Tongue (tissue), 2 donors: ENCODE results near the gene GPR83. TPM values are rescaled to one million over a fixed set of nuclear protein-coding genes. Genes with fewer than 3 reads are reported as not detected.
"Not testable (repeated sequence)": the region's sequence is repeated elsewhere in the genome, so short reads cannot be mapped to it uniquely, and the experiment has no call there.

ENCODE experiments used
- DNase-seq: peaks from one replicate; pipeline ENCODE4 v3.0.0-alpha.2; 2015
- total RNA-seq: library from RNA; depleted of rRNA; stranded (reverse); fragments of >200 nt; gene quantifications from one replicate; pipeline ENCODE4 v1.2.3, GENCODE V29; 2014

The GPR83 gene
- 0.10 TPM for total RNA-seq

GRCh38 chr11:94400839-94401772 lies at the start of gene GPR83:
TSS of gene GPR83 (minus strand) at chr11:94401419. CDS start at chr11:94401247, 172 bp downstream.
- peak; percentile 45 for DNase-seq

DNA sequence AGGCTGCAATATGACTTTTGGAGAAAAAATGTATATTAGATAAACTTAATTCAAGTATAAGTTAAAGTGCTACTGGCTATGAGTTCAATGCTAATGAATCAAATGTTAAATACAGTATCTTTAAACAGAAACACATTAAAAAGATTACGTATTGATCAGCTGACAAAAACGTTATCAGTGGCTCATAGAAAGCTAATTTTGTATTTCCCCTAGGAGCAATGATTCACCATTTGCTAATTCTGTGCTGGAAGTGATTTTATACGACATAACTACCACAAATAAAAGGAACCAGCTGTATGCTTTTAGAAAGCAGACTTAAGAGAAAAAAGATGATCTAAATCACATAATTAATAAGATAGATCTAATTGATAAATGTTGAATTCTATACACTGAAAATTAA lies 48.8 kb upstream of the GPR83 start:
- DNase-seq, result no peak

DNA sequence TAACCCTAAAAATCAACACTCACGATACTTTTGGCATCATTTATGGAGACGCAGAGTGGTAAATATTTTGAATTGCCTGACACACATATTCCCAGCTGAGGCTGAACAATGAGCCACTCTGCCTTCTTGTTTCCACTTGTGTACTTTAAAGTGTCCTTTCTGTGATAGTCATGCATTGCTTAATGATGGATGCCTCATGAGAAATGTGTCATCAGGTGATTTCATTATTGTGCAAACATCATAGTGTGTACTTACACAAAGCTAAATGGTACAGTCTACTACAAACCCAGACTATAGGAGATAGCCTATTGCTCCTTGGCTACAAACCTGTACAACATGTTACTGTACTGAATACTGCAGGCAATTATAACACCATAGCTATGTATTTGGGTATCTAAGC lies 48.2 kb upstream of the GPR83 start:
- DNase-seq, result no peak

DNA sequence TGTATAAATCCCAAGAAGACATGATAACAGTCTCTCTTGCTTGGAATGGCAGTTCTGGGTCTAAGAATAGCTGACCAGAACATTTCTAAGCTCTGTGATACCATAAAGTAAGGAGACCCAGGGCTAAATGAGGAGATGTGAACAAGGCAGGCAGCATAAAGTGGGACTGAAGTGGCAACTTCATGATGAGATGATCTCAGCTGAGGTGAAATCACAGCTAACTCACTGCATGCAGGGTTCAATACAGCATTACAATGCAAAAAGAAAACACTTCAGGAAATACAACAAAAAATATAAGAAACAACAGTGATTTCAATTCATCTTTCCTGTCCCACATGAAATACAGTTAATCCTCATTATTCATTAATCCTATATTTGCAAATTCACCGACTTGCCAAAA lies 47.8 kb upstream of the GPR83 start:
- no peak for DNase-seq

DNA sequence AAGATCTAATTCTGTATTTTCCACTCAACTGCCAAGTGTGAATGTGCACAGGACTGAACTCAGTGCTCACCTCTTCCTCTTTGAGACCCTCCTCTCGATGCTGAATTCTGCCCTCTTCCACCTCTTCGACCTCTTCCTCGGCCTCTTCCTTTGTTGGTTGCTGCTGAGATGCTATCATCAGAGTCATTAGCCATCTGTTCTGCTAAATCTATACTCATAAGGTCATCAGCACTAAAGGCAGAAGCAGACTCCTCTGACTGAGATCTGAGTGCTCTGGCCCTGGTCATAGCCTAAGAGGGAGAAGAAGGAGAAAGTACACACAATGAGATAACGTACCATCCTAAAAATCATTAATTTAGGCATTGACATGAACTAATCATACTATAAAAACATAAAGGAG lies 45.9 kb upstream of the GPR83 start:
- no peak for DNase-seq

- no peak for DNase-seq
Measured at GRCh38 chr11:94445641-94446040, 44.4 kb upstream of the GPR83 start.

DNA sequence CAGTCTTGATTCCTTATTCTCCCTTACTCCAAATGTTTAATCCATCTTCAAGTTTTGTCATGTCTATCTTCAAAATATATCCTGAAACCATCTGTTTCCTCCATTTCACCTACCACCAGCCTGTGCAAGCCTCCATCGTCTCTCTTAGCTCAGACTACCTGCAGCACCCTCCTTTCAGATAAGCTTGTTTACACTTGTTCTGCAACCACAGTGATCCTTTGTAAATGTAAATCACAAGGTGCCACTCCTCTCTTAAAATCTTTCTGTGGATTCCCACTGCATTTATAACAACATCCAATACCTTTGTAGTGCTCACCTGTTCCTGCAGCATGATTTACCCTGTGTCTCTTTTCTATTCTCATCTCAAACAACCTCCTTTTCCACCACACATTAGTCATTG lies 31.8 kb upstream of the GPR83 start:
- DNase-seq, result no peak

GRCh38 chr11:94424662-94425061 lies 23.4 kb upstream of the GPR83 start:
- DNase-seq, result no peak

DNA sequence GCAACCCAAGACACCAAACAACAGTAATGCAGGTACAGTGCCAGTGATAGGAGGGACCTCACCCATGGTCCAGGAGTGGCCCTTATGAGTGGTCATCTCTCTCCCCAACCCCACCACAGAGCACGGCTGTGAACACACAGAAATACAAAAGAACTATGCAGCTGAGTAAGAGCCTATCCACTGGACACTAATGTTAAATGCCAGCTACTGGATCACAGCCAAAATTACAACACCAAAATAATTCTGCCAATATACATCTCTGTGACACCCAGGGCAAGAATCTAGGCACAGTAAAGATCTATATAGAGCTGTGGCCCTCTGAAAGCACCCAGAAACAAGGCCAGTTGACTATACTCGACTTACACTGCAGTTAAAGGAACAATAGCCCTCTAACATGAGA lies 22.8 kb upstream of the GPR83 start:
- no peak for DNase-seq

GRCh38 chr11:94423507-94423906 lies 22.3 kb upstream of the GPR83 start:
- DNase-seq, result no peak

GRCh38 chr11:94418123-94418765 lies 17.0 kb upstream of the GPR83 start:
- DNase-seq, result no peak

- peak; percentile 69 for DNase-seq
Measured at GRCh38 chr11:94417386-94417987, 16.3 kb upstream of the GPR83 start.

GRCh38 chr11:94405062-94405833 lies 4.0 kb upstream of the GPR83 start:
- no peak for DNase-seq

DNA sequence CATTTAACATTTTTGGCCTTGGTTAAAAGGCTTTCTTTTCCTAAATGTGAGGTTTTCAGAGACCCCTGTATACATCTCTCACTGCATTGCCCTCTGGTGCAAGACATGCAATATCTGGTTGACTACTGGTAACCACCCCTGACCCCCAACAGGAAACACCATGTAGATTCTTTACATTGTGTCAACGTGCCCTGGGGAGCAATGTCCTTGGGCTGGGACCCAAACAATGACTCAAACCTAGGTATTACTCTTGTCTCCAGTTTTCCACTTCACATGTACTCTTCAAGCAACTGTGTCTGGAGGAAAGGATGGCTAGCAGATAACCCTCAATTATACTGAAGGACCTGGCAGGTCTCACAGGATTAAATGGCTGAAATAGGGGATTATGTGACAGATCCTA lies 1.1 kb upstream of the GPR83 start:
- DNase-seq, result no peak

DNA sequence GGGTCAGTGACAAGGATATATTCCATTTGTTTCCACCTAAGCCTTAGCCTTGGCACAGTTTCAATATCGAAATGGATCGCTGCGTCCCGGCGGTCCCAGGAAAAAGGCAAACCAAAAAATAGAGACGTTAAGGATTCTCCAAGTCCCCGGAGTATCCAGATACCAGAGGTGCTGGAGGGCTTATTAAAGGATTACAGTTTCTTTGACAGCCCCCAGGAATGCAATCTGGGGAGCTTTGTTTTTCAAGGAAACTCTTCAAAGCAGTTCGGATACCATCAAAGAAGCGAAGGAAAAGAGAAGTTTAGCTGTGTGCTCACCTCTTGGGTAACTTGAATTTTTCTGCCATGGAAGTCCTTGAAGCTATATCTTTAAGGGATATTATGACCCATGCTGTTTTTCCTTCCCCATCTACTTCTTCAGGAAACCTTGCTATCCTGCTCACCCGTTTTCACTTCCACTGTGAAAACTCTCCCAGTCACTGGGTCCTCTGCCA lies 600 bp upstream of the GPR83 start:
- no peak for DNase-seq

- no peak for DNase-seq
Measured at GRCh38 chr11:94400457-94400838, 771 bp downstream of the GPR83 start.

- DNase-seq, result no peak
Measured at GRCh38 chr11:94400050-94400449, 1.2 kb downstream of the GPR83 start.

GRCh38 chr11:94398101-94398500 lies 3.1 kb downstream of the GPR83 start:
- no peak for DNase-seq

- DNase-seq, result no peak
Measured at GRCh38 chr11:94396282-94396681, 4.9 kb downstream of the GPR83 start.

- not testable (repeated sequence) for DNase-seq
Measured at GRCh38 chr11:94391937-94392336, 9.3 kb downstream of the GPR83 start.

GRCh38 chr11:94379613-94380012 lies 21.6 kb downstream of the GPR83 start:
- no peak for DNase-seq

- DNase-seq, result no peak
Measured at GRCh38 chr11:94376841-94377240, 24.4 kb downstream of the GPR83 start.
